ENCODE measurements around the gene GULP1.

DNA sequence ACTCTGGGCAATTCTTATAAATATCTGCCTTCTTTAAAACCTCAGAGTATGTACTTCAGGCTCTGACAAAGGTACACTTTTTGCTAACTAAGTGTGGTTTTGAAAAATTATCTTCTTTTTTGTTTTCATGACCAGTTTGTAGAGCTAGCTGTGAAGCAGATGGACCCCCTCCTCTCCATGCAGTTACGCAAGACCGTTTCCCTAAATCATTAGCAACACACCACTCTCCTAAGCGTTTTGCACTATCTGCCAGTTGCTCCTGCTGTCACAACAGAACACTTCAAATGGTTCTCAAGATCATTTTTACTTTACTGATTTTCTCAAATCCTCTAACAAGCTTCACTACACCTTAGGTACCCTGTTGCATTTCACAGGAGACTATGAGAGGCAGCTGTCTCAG is 53.3 kb downstream of the GULP1 start:
- no peak for TF ChIP-seq EZH2 (IDR thresholded peaks at IDR 0.05; ENCODE audit: insufficient read depth, low read length)
- TF ChIP-seq CTCF (IDR thresholded peaks at IDR 0.05; ENCODE audit: insufficient read depth, low read depth, low read length), result no peak

Measured in astrocyte (in vitro differentiated cells and primary cell).